Breast epithelium (tissue), 4 donors: Measurements from ENCODE around the gene BTC. TPM values are rescaled to one million over a fixed set of nuclear protein-coding genes. Genes with fewer than 3 reads are reported as not detected.

Source experiments
- DNase-seq, 2 donors: peaks; one replicate each; pipeline ENCODE4 v3.0.0-alpha.2; 2019; ENCODE audit warnings: low spot score in 2 of 2
- H3K27ac ChIP-seq, 2 donors: fragments of 200-600 bp; sonication (generic) in 1 of 2; one replicate each; pipeline ENCODE4 v1.5.1; 2016 to 2019; ENCODE audit warnings: mild to moderate bottlenecking in 1 of 2
- H3K27me3 ChIP-seq, 2 donors: fragments of 200-600 bp; sonication (generic) in 1 of 2; one replicate each; pipeline versions ENCODE4 v1.5.1 to v1.6.0; 2017 to 2019; ENCODE audit warnings: control low read depth in 1 of 2, mild to moderate bottlenecking in 1 of 2
- H3K36me3 ChIP-seq: fragments of 200-600 bp; one replicate; pipeline ENCODE4 v1.5.1; 2019
- H3K4me1 ChIP-seq, 2 donors: fragments of 200-600 bp; sonication (generic); one replicate each; pipeline ENCODE4 v1.5.1; 2016 to 2019; ENCODE audit warnings: control low read depth in 1 of 2
- H3K4me3 ChIP-seq, 3 donors: fragments of 200-600 bp; sonication (generic); 1 replicate in 2 of 3; 2 replicates in 1 of 3; pipeline ENCODE4 v1.5.1; 2016 to 2019; ENCODE audit warnings: mild to moderate bottlenecking in 3 of 3, moderate library complexity in 2 of 3
- H3K9me3 ChIP-seq, 2 donors: fragments of 200-600 bp; sonication (generic) in 1 of 2; one replicate each; pipeline ENCODE4 v1.5.1; 2016 to 2019; ENCODE audit warnings: control low read depth in 1 of 2
- CTCF ChIP-seq, 3 donors: fragments of 450-650 bp; IDR thresholded peaks; one replicate each; pipeline ENCODE4 v1.5.1; 2016 to 2017; ENCODE audit warnings: antibody characterized with exemption in 3 of 3, mild to moderate bottlenecking in 3 of 3, moderate library complexity in 3 of 3
- POLR2A ChIP-seq: fragments of 450-650 bp; IDR thresholded peaks from one replicate; pipeline ENCODE4 v1.6.1; 2016; ENCODE audit warnings: antibody characterized with exemption, mild to moderate bottlenecking, moderate library complexity
- POLR2AphosphoS5 ChIP-seq, 3 donors: sonication (generic); formaldehyde crosslinking; IDR thresholded peaks; one replicate each; pipeline ENCODE4 v1.6.1; 2017; ENCODE audit warnings: antibody characterized with exemption in 3 of 3
- intact Hi-C: fragments of 100-400 bp; cut with DNase I; formaldehyde crosslinking; loops from one replicate; pipeline ENCODE4 v1.15.1; 2023; ENCODE audit warnings: low total_unique reads
- total RNA-seq, 3 donors: library from RNA; depleted of rRNA; stranded (reverse); fragments of >200 nt; gene quantifications; one replicate each; pipeline ENCODE4 v1.1.0, GENCODE V29; 2016

BTC gene
- total RNA-seq, 3 donors from 2014 or later: 2.3 to 6.1 (median 5.0) TPM

- TF ChIP-seq POLR2A: no peak
- TF ChIP-seq CTCF (IDR thresholded peaks at IDR 0.05): no peak
- no peak for TF ChIP-seq POLR2AphosphoS5 (IDR thresholded peaks at IDR 0.05)
- Histone ChIP-seq H3K4me1 (no peaks in the 10 kb centered on the region), H3K4me3 (no peak overlapping the region), H3K27me3 (peaks cover 0 to 4% of the 10 kb centered on the region in 2 donors), H3K36me3 (no peaks in the 10 kb centered on the region), H3K27ac (no peak overlapping the region), H3K9me3 (no peaks in the 10 kb centered on the region)
- intact Hi-C loops: no loop called here
- no peak for DNase-seq
These were observed 2.3 kb upstream of the BTC start for GRCh38 chr4:74796631-74797030.

DNA sequence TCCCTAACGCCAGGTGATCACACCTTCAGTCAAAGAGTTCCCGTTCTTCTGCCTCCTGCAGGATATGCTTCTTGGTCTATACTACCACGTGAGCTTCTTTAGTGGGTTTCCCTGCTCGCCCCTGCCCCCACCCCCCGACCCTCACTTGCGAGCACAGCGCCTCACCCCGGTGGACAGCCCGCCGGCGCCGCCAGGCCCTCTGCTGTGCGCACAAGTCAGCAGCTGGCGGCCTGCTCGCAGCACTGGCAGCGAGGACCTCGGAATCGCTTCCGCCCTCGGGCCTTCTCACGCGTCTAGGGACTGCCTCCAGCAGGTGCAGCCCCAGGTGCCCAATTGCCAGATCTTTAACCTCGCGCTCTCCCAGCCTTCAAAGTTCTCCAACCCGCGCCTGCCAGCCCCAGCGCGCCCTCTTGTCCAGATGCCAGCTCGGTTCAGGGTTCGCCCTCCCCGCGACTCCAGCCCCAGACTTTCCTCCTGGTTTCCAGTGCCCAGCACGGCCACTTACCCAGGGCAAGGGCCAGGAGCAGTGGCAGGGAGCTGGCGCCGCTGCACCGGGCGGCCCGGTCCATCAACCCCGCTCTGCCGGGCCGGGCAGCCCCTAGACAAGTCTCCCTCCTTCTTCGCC, 454 bp downstream of the BTC start:
- intact Hi-C loops: loop anchor here (1.0 kb wide), 1 partner anchor 17 kb away; no protein-coding TSS in a partner anchor
- H3K27ac ChIP-seq: peak overlapping the region; percentile 90 to 91
- H3K36me3 ChIP-seq: no peaks in the 10 kb centered on the region
- H3K4me3 ChIP-seq: peak overlapping the region; percentile 52 to 78 (median 70)
- H3K4me1 ChIP-seq: no peaks in the 10 kb centered on the region
- peak; percentile 40 to 61 for DNase-seq
- H3K9me3 ChIP-seq: no peaks in the 10 kb centered on the region
- peaks cover 0 to 4% of the 10 kb centered on the region in 2 donors for H3K27me3 ChIP-seq
- TF ChIP-seq POLR2AphosphoS5 (IDR thresholded peaks at IDR 0.05) (no peak), CTCF (IDR thresholded peaks at IDR 0.05) (no peak), POLR2A (no peak)

DNA sequence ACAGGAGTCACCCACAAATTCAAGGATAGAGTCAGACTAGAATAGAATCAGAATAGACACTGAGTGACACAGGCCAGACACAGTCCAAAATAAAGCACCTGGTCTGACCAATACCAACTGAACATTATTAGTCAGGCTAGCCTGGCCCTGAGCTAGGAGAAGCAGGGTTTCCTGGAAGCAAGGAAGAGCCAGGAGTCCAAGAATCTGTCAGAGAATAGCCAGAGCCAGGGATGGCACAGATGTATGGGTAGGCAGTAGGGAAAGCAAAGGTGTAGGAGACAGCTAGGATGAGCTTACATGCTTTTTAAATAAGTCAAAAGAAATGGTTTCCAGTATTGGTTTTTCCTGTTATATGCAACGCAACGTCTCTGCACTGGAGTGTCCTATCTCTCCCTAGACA, 3.7 kb downstream of the BTC start:
- H3K4me1 ChIP-seq: no peaks in the 10 kb centered on the region
- intact Hi-C loops: no loop called here
- TF ChIP-seq CTCF (IDR thresholded peaks at IDR 0.05): no peak
- no peak for TF ChIP-seq POLR2A
- no peak for TF ChIP-seq POLR2AphosphoS5 (IDR thresholded peaks at IDR 0.05)
- no peaks in the 10 kb centered on the region for H3K9me3 ChIP-seq
- DNase-seq: no peak
- H3K36me3 ChIP-seq: no peaks in the 10 kb centered on the region
- H3K4me3 ChIP-seq: no peak overlapping the region
- H3K27ac ChIP-seq: no peak overlapping the region
- H3K27me3 ChIP-seq: peaks cover 0 to 4% of the 10 kb centered on the region in 2 donors

DNA sequence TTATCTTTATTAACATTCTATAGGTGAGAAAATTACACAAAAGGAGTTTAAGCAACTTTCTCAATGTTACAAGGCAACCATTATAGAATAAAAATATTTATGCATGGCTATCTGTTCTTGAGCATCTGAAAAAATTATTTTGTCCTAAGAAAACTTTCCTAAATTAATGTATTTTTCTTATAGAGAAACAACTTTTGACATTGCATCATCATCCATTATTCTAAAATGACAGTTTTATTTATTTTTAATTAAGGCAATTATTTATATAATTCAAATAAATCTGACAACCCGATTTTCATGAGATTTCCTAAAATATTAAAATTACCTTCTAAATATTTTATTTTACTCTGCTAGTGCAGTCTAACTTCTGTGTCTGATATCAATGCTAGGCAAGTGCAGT, 4.8 kb downstream of the BTC start:
- TF ChIP-seq POLR2AphosphoS5 (IDR thresholded peaks at IDR 0.05) (no peak), POLR2A (no peak), CTCF (IDR thresholded peaks at IDR 0.05) (no peak)
- intact Hi-C loops: no loop called here
- peaks cover 0 to 4% of the 10 kb centered on the region in 2 donors for H3K27me3 ChIP-seq
- no peak overlapping the region for H3K4me3 ChIP-seq
- no peaks in the 10 kb centered on the region for H3K4me1 ChIP-seq
- H3K9me3 ChIP-seq: no peaks in the 10 kb centered on the region
- H3K36me3 ChIP-seq: no peaks in the 10 kb centered on the region
- H3K27ac ChIP-seq: no peak overlapping the region
- no peak for DNase-seq

DNA sequence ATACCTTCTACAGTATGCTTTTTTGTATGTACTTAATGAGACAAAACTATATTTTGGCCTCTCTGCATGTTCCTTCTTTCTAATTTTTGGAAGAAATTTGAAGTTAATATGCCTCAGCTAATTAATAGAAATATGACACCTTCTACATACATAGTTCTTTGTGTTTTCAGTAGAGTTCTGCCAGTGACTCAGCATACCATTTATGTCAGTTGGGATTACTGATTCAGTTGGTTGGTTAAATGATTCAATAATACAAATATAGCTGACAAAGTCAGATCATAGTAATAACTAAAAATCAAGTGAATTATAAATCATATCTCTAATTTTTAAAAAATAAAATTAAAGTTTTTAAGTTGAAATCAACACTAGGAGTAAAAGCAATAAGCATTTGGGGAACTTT, 16.8 kb downstream of the BTC start:
- no peak for TF ChIP-seq CTCF (IDR thresholded peaks at IDR 0.05)
- no peak for TF ChIP-seq POLR2A
- TF ChIP-seq POLR2AphosphoS5 (IDR thresholded peaks at IDR 0.05): no peak
- Histone ChIP-seq H3K4me1 (no peaks in the 10 kb centered on the region), H3K4me3 (no peak overlapping the region), H3K36me3 (no peaks in the 10 kb centered on the region), H3K27ac (no peak overlapping the region), H3K27me3 (no peaks in the 10 kb centered on the region), H3K9me3 (no peaks in the 10 kb centered on the region)
- DNase-seq: no peak
- intact Hi-C loops: loop anchor here (1.0 kb wide), 1 partner anchor 16 kb away; no protein-coding TSS in a partner anchor
